IPS-18a (cell line): ENCODE data around the gene GPI.
"Not testable (repeated sequence)": the region's sequence is repeated elsewhere in the genome, so short reads cannot be mapped to it uniquely, and the experiment has no call there.

Experiments used
- H3K27ac ChIP-seq: one replicate; pipeline ENCODE4 v1.5.1; 2013; ENCODE audit warnings: low read length
- H3K27me3 ChIP-seq: one replicate; pipeline ENCODE4 v1.6.1; 2013; ENCODE audit warnings: mild to moderate bottlenecking, low read length; ENCODE audit not compliant: control insufficient read depth, insufficient read depth
- H3K36me3 ChIP-seq: one replicate; pipeline ENCODE4 v1.6.1; 2013; ENCODE audit warnings: low read depth, low read length; ENCODE audit not compliant: control insufficient read depth
- H3K4me1 ChIP-seq: one replicate; pipeline ENCODE4 v1.6.1; 2013; ENCODE audit warnings: low read depth, low read length; ENCODE audit not compliant: control insufficient read depth
- H3K4me3 ChIP-seq: one replicate; pipeline ENCODE4 v1.5.1; 2013; ENCODE audit warnings: low read length
- H3K9ac ChIP-seq: one replicate; pipeline ENCODE4 v1.6.1; 2013; ENCODE audit warnings: mild to moderate bottlenecking, low read length, moderate library complexity
- H3K9me3 ChIP-seq: one replicate; pipeline ENCODE4 v1.6.1; 2013; ENCODE audit warnings: low read depth, low read length; ENCODE audit not compliant: control insufficient read depth

Gene GPI

DNA sequence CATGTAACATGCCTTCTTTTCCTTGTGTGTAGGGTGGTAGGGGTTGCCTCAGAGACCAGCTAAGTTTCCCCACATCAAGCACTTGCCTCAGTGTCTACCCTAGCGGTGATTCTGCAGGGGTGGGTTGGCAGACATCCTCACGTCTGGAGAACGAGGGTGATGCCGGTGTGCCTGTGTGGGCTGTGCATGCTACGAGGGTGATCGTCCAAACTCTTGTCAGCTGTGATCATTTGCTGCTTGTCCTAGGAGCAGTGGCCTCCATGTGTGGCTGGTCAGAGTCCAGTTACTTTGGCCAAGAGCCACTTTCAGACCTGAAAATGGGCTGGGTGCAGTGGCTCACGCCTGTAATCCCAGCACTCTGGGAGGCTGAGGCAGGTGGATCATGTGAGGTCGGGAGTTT lies 5.1 kb downstream of the GPI start:
- peaks cover 6% of the 10 kb centered on the region for H3K4me1 ChIP-seq

DNA sequence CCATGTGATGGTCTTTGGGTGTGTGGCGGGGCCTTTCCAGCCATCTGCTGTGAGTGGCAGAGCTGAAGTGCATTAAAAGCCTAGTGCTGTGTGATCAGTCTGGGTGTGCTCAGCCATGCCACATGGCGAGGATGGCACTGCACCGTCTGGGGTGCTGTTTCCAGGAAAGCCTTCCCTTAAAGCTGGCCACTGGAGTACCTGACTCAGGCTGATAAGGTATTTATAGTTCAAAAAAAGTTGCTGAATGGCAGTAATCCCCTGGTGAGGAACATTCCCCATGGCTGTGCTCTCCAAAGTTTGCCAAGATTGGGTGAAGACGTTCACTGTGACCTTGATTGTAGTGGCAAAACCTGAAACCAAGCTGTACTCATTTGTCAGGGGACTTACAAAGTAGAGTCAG lies 6.0 kb downstream of the GPI start:
- Histone ChIP-seq H3K36me3 (peaks cover 63% of the 10 kb centered on the region), H3K9ac (no peak overlapping the region), H3K9me3 (no peaks in the 10 kb centered on the region), H3K4me1 (peaks cover 4% of the 10 kb centered on the region), H3K4me3 (no peak overlapping the region), H3K27me3 (no peaks in the 10 kb centered on the region), H3K27ac (no peak overlapping the region)

More for the DNA sequence above, 5.1 kb downstream of the GPI start:
- Histone ChIP-seq H3K4me3 (no peak overlapping the region), H3K27me3 (no peaks in the 10 kb centered on the region), H3K9ac (no peak overlapping the region), H3K36me3 (peaks cover 55% of the 10 kb centered on the region), H3K27ac (no peak overlapping the region), H3K9me3 (no peaks in the 10 kb centered on the region)

DNA sequence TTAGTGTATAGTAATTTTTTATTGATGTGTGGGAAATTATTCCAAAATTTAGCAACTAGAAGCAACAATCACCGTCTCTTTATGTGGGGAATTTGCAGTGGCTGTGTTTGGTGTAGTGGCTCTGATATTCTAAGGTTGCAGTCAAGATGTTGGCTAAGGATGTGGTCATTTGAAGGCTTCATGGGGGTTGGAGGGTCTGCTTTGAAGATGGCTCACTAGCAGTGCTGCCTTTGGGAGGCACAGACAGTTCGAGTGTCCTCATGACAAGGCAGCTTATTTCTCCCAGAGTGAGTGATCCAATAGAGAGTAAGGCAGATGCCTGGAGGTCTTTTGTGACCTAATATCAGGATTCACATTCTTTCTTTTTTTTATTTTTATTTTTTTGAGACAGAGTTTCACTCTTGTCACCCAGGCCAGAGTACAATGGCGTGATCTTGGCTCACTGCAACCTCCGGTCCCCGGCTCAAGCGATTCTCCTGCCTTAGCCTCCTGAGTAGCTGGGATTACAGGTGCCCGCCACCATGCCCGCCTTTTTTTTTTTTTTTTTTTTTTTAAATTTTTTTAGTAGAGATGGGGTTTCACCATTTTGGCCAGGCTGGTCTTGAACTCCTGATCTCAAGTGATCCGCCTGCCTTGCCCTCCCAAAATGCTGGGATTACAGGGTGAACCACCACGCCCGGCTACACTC lies 8.7 kb downstream of the GPI start:
- H3K4me1 ChIP-seq: no peaks in the 10 kb centered on the region
- H3K9ac ChIP-seq: no peak overlapping the region
- no peaks in the 10 kb centered on the region for H3K27me3 ChIP-seq
- no peak overlapping the region for H3K27ac ChIP-seq
- H3K4me3 ChIP-seq: no peak overlapping the region
- H3K9me3 ChIP-seq: no peaks in the 10 kb centered on the region
- H3K36me3 ChIP-seq: peaks cover 53% of the 10 kb centered on the region

DNA sequence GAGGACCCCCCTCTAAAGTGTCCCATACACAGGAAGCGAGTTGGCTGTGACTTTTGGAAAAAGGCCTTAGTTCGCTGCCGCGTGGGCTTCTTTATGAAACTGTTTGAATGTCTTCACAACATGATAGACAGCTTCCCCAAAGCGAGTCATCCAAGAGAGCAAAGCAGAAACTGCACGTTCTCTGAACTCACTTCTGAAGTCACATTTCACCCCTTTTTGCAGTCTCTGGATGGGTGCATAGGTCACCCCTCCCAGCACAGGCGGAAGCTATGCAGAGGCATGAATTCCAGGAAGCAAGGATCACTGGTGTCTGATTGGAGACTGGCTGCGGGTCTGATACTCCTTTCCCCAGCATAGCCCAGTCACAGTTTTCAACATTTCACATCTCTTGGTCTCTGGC lies 10.6 kb downstream of the GPI start:
- Histone ChIP-seq H3K4me1 (no peaks in the 10 kb centered on the region), H3K36me3 (peaks cover 53% of the 10 kb centered on the region), H3K4me3 (no peak overlapping the region), H3K27me3 (no peaks in the 10 kb centered on the region), H3K9ac (no peak overlapping the region), H3K27ac (no peak overlapping the region), H3K9me3 (no peaks in the 10 kb centered on the region)

DNA sequence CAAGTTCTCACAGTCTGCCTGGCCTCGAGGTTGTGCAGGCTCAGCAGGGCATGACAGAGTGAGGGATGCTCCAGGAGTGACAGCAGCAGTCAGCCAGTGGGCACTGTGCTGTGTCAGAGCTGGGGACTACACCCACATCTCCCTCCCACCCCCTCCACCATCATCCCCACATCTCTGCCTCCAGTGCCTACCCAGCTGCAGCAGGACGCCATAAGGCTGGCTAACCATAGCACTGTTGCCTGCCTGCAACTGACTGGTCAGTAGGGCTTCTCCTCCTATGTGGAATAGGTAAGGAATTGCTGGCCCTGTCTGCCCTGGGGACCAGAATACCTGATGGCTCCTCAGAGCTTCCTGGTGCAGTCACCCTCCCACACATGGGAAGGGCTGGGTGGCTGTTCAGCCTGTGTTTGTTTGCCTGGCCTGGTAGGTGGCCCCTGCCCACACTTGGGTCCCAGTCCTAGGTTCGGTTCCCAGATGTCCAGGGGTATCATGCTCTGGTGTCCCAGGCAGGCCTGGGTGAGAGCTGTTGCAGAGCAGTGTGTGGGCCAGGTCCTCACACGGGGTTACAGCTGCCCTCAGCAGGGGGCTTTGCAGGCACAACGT lies 15.7 kb downstream of the GPI start:
- Histone ChIP-seq H3K9ac (no peak overlapping the region), H3K9me3 (no peaks in the 10 kb centered on the region), H3K27ac (no peak overlapping the region), H3K27me3 (no peaks in the 10 kb centered on the region), H3K36me3 (peaks cover 76% of the 10 kb centered on the region), H3K4me3 (no peak overlapping the region), H3K4me1 (no peaks in the 10 kb centered on the region)

DNA sequence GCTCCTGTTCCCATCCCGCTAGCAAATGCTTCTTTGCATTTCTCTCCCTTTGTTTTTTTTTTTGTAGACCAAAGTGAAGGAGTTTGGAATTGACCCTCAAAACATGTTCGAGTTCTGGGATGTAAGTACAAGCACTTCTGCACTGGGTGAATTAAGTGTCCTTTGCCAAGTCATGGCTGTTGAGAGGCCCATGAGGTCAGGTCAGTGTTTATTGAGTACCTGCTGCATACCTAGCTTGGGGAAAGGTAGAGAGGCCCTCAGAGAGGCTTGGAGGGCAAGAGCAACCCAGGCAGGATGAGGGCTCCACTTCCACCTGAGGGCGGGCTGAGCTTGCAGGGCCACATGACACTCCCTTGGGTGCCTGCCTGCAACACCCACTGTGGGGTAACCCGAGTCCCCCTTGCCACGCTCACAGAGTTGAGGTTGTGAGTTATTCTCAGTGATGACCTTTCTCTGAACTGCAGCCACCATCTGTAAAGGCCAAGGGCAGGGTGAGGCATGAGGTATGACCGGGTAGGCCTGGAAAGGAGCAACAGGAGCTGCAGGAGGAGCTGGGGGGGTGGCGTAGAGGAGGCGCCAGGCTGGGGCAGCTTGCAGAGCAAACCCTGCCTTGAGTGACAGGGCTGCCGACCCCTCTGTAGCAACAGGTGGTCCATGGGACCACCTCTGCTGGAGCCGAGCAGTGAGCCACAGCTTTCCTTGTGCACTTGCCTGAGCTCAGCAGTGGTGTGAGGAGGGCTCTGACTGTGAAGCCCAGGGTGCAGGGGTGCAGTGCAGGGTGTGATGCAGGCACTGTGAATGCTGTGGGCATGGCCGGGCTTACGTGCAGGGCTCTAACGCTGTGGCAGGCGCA lies 16.6 kb downstream of the GPI start:
- Histone ChIP-seq H3K36me3 (peaks cover 82% of the 10 kb centered on the region), H3K9me3 (no peaks in the 10 kb centered on the region), H3K27me3 (no peaks in the 10 kb centered on the region), H3K9ac (no peak overlapping the region), H3K4me3 (no peak overlapping the region), H3K27ac (no peak overlapping the region), H3K4me1 (no peaks in the 10 kb centered on the region)

DNA sequence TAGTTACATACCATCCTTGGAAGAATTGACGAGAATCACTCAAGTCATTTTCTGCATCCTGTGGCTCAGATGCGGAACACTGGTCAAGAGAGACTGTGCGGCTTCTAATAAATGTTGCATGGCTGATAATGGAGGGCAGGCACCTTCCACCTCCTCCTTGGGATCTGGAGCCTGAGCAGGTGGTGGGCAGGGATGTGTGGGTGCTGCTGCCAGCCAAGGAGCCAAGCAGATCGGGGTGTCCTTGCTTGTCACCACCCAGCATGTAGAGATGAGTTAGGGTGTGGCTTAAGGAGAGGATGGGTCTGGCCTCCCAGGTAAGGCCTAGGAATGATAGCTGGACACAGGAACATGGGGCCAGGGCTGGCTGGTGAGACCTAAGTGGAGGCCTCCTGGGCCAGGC lies 17.5 kb downstream of the GPI start:
- H3K9me3 ChIP-seq: no peaks in the 10 kb centered on the region
- H3K4me1 ChIP-seq: no peaks in the 10 kb centered on the region
- H3K36me3 ChIP-seq: peaks cover 89% of the 10 kb centered on the region
- no peaks in the 10 kb centered on the region for H3K27me3 ChIP-seq
- H3K9ac ChIP-seq: no peak overlapping the region
- no peak overlapping the region for H3K4me3 ChIP-seq
- H3K27ac ChIP-seq: no peak overlapping the region

DNA sequence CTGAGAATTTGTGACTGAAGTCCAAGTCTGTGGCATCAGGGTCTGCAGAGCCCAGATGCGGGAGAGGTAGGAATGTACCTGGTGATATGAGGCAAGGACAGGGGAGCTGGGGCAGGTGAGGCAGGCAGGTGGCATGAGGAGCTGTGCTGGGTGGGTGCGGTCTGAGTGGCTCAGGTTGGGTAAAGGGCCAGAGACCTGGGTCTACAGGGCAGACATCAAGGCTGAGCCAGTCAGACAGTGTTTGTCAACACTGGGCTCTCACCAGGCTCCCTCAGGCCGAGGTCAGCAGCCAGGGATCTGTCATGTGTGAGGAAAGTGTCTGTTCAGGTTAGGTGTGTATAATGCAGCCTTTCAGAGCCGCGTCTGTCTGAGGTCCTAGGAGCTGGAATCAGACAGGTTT lies 18.6 kb downstream of the GPI start:
- Histone ChIP-seq H3K9me3 (no peaks in the 10 kb centered on the region), H3K4me3 (no peak overlapping the region), H3K9ac (no peak overlapping the region), H3K36me3 (peaks cover 86% of the 10 kb centered on the region), H3K27ac (no peak overlapping the region), H3K4me1 (no peaks in the 10 kb centered on the region), H3K27me3 (no peaks in the 10 kb centered on the region)

DNA sequence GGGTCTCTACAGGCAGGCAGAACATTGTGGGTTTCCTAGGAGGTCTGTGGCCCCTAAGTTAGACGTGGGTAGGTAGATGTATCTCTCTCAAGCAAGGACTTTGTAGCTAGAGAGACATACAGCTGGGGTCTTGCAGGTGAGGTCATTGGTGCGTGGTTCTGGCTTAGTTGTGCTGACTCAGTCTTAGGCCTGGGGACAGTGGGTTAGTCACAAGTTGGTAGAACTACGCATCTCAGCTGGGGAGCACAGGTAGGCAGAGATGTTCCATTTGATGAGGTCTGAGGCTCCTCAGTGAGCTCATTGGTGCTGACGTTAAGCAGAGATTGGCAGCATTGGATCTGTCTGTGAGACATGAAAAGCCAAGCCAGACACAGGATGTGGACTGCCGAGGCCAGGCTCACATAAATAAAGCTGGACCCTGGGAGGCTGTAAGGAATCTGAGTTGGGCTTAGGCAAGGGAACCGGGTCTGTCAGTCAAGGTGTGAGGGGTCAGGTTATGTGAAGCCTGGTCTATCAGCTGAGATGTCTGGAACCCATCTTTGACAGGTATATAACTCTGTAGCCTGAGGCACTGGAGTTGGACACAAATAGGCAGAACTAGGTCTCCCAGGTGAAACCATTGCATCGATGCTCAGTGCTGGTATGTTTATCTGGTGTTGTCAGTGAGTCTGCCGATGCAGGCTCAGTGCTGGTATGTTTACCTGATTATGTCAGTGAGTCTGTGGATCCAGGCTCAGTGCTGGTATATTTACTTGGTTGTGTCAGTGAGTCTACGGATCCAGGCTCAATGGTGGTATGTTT lies 21.8 kb downstream of the GPI start:
- no peak overlapping the region for H3K4me3 ChIP-seq
- no peak overlapping the region for H3K27ac ChIP-seq
- H3K27me3 ChIP-seq: no peaks in the 10 kb centered on the region
- H3K4me1 ChIP-seq: no peaks in the 10 kb centered on the region
- no peak overlapping the region for H3K9ac ChIP-seq
- no peaks in the 10 kb centered on the region for H3K9me3 ChIP-seq
- H3K36me3 ChIP-seq: peaks cover 81% of the 10 kb centered on the region

DNA sequence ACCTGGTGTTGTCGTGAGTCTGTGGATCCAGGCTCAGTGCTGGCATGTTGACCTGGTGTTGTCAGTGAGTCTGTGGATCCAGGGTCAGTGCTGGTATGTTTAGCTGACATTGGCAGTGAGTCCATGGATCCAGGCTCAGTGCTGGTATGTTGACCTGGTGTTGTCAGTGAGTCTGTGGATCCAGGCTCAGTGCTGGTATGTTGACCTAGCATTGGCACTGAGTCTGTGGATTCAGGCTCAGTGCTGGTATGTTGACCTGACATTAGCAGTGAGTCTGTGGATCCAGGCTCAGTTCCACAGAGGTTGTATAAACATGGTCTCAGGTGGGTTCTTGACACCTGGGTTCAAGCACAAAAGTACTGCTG lies 22.4 kb downstream of the GPI start:
- Histone ChIP-seq H3K36me3 (peaks cover 82% of the 10 kb centered on the region), H3K9me3 (no peaks in the 10 kb centered on the region), H3K27me3 (no peaks in the 10 kb centered on the region), H3K9ac (no peak overlapping the region), H3K4me1 (no peaks in the 10 kb centered on the region), H3K4me3 (no peak overlapping the region), H3K27ac (no peak overlapping the region)

DNA sequence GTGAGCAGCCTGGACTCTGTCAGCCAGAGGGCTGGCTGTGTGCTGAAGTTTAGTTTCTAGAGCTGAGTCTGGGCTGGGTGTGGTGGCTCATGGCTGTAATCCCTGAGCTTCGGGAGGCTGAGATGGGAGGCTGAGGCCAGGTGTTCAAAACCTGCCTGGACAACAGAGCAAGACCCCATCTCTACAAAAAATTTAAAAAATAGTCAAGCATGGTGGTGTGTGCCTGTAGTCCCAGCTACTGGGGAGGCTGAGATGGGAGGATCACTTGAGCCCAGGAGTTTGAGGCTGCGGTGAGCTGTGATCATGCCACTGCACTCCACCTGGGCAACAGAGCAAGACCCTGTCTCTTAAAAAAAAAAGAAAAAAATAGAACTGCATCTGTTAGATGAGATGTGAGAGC lies 23.7 kb downstream of the GPI start:
- H3K9ac ChIP-seq, H3K9me3 ChIP-seq, H3K4me1 ChIP-seq, H3K27ac ChIP-seq, H3K27me3 ChIP-seq, H3K4me3 ChIP-seq: not testable (repeated sequence)
- H3K36me3 ChIP-seq: peaks cover 74% of the 10 kb centered on the region
